SIG-M5 treated with dmso at 0.1 percent for 504 hours (cell line): Measurements from ENCODE around the gene PRSS53.
A peak's percentile ranks its signal among the peaks of the same experiment; 100 is the strongest.
"Not testable (repeated sequence)": the region's sequence is repeated elsewhere in the genome, so short reads cannot be mapped to it uniquely, and the experiment has no call there.

ENCODE experiments used
- DNase-seq: peaks from one replicate; lab custom pipeline; 2025; ENCODE audit not compliant: unreplicated experiment; lab: John Stamatoyannopoulos, UW

PRSS53 gene

DNA sequence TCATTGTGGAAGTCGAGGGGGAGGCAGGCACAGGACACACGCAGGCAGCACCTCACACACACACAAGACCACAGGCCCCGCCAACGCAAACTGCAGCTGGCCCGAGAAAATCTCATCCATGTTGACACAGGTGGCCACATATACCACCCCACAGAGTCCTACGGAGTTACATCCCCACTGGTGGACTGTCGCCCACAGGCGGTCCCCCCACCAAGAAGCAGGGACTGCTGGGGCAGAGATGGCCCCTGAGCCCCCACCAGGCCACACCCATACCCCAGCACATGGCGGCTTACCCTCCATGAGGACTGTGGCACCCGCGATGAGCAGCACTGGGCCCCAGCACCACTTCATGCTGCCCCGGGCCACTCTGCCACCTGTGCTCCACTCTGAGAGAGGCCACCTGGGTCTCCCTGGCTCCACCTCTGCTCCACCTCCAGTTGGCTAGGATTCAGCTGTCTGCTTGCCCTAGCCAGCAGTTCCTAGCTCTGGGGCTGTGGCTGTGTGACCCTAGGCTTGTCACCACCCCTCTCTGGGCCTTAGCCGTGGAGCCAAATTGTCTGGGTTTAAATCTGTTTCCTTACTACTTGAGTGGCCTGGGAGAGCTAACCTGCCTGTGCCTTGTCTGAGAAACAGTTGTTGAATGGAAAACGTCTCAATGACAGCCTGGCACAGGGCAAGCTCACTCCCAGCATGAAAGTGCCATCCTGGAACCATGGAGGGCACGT is at the start of gene PRSS53:
PRSS53 (minus strand) TSS at position 485 of the 725 bp plus-strand sequence; CDS start at position 351, 134 bp downstream.
- no peak for DNase-seq

GRCh38 chr16:31136822-31137499 is 48.2 kb upstream of the PRSS53 start:
- not testable (repeated sequence) for DNase-seq

GRCh38 chr16:31136287-31136662 is 47.5 kb upstream of the PRSS53 start:
- no peak for DNase-seq

DNA sequence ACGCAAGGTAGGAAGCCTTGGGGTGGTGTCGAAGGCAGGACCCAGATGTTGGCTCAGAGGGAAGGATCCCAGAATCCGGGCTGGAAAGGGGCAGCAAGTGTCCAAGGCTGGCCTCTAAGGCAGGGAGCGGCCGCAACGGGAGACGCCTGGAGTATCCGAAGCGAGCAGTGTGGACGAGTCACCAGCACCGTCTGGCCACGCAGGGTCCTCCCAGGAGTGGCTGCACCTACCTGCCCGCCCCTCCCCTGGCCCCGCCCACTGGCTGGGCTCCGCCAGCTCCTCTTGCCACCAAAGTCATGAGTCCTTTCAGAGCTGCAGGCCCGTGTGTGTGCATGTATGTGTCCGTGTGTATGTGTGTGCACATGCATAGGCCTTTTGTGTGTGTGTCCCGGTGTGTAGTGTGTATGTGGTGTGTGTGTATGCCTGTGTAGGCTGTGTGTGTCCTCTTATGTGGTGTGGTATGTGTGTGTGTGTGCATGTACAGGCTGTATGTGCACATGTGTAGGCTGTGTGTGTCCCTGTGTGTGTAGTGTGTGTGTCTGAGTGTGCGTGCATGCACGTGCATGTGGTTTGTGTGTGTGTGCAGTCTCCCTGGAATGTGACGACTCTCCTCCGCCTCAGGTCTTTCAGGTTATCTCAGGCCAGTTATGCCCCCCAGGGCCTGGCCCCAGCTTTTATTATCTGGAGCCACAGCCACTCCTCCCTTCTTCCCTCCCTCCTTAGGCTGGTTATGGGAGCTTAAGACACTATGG is 47.0 kb upstream of the PRSS53 start, which contains the start of gene PRSS8:
PRSS8 (minus strand) TSS at position 193 of the 752 bp plus-strand sequence. CDS start 229 bp downstream, outside the sequence.
- DNase-seq, result no peak

GRCh38 chr16:31134625-31135534 is 46.1 kb upstream of the PRSS53 start:
- DNase-seq, result peak; percentile 42

GRCh38 chr16:31134091-31134571 is 45.4 kb upstream of the PRSS53 start:
- peak; percentile 65 for DNase-seq

DNA sequence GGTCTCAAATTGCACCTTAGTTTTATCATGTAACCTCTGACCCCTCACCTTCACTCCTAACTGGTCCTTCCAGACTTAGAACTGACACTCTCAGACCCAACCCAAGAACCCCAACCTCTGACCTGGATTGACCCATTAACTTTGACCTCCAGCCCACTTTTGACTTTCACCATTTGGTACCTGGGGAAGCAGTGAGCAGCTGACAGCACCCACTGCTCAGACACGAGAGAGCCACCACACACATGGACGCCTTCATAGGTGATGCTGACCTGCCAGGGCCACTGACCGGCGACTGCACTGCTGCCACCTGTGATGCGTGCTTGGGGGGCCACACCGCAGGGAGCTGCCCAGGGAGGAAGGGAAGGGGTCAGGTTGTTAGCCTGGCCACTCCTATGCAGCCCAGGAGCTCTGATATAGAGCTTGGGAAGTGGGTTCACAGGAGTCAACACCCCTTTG is 44.3 kb upstream of the PRSS53 start:
- DNase-seq, result no peak

GRCh38 chr16:31132303-31132979 is 43.7 kb upstream of the PRSS53 start:
- no peak for DNase-seq

DNA sequence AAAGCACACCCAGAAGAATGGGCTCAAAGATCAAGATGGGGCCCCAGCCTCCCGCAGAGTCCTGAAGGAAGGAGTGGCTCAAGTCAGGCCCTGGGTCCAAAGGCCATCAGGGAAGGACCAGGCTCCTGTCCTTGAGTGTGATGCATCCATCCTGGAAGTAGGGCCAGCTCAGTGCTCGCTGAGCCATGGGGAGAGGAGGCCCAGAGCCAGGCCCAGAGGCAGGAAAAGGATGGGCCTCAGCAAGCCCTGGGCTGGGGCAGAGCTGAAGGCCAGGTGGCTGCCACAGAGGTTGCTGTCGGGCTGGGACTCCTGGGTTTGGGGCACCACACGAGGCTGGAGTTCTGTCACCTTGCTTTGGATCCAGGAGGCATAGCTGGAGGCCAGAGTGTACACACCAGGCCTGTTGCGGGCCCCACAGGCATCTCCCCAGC is 43.1 kb upstream of the PRSS53 start:
- DNase-seq, result no peak

DNA sequence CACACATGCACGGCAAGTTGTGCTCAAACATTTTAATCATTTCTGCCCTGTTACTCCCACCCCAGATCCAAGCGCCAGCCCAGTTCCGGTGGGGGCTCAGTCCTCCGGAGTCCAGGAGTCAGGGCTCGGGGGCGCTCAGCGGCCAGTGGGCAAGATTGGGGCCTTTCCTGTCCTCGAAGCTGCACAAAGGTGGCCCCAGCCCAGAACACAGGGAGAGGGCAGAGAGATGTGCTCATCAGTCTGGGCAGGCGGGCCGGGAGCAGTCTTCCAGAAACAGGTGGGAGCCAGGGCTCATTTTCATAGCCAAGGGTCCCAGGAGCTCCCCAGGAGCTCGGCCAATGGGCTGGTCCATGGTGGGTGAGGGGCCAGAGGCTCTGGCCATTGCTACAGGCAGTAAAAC is 42.7 kb upstream of the PRSS53 start:
- DNase-seq, result no peak

- peak; percentile 55 for DNase-seq
These were observed 42.2 kb upstream of the PRSS53 start for GRCh38 chr16:31130899-31131298.

- no peak for DNase-seq
These were observed 41.7 kb upstream of the PRSS53 start for GRCh38 chr16:31130336-31130891.

- no peak for DNase-seq
These were observed 41.0 kb upstream of the PRSS53 start for GRCh38 chr16:31129568-31130335.

- peak; percentile 81 for DNase-seq
These were observed 40.2 kb upstream of the PRSS53 start for GRCh38 chr16:31128711-31129567.

- DNase-seq, result no peak
These were observed 38.4 kb upstream of the PRSS53 start for GRCh38 chr16:31127182-31127581.

DNA sequence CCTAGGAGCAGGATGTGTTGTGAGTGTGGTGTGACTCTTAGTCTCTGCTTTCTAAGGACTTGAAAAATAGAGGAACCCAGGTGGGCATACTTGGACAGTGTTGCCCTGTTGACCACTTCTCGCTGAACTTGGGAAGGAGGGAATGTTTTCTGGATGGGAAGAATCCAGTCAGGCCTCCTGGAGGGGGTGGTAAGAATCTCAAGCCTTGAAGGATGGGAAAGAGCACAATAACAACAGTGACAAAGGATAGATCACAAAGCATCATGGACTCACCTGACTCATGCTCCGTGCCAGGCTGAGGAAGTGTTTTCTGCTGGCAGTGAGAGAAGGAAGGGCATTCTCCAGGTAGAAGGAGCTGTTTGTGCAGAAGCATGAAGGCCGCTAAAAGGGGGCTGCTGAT is 37.1 kb upstream of the PRSS53 start:
- DNase-seq, result no peak

- no peak for DNase-seq
These were observed 31.4 kb upstream of the PRSS53 start for GRCh38 chr16:31120129-31120528.
